SIG-M5 treated with dmso at 0.1 percent for 504 hours (cell line): ENCODE results near the gene XPR1.
"Not testable (repeated sequence)": the region's sequence is repeated elsewhere in the genome, so short reads cannot be mapped to it uniquely, and the experiment has no call there.

ENCODE experiments used
- DNase-seq: peaks from one replicate; lab custom pipeline; 2025; ENCODE audit not compliant: unreplicated experiment; lab: John Stamatoyannopoulos, UW

XPR1 gene

GRCh38 chr1:180711260-180711659 is 79.4 kb downstream of the XPR1 start:
- DNase-seq: not testable (repeated sequence)

GRCh38 chr1:180720753-180721152 is 88.9 kb downstream of the XPR1 start:
- no peak for DNase-seq

GRCh38 chr1:180722586-180722985 is 90.8 kb downstream of the XPR1 start:
- DNase-seq: no peak

- DNase-seq: no peak
These were observed 92.2 kb downstream of the XPR1 start for GRCh38 chr1:180724055-180724454.

- DNase-seq: not testable (repeated sequence)
These were observed 94.2 kb downstream of the XPR1 start for GRCh38 chr1:180726024-180726423.

GRCh38 chr1:180727751-180728150 is 95.9 kb downstream of the XPR1 start:
- DNase-seq: not testable (repeated sequence)

- DNase-seq: no peak
These were observed 96.8 kb downstream of the XPR1 start for GRCh38 chr1:180728472-180729106.

- no peak for DNase-seq
These were observed 99.3 kb downstream of the XPR1 start for GRCh38 chr1:180731131-180731530.

- DNase-seq: no peak
These were observed 101.0 kb downstream of the XPR1 start for GRCh38 chr1:180732866-180733265.

GRCh38 chr1:180734366-180734765 is 102.5 kb downstream of the XPR1 start:
- no peak for DNase-seq

- DNase-seq: no peak
These were observed 110.8 kb downstream of the XPR1 start for GRCh38 chr1:180742663-180743062.

- no peak for DNase-seq
These were observed 112.0 kb downstream of the XPR1 start for GRCh38 chr1:180743868-180744267.

- no peak for DNase-seq
These were observed 113.3 kb downstream of the XPR1 start for GRCh38 chr1:180745098-180745497.

GRCh38 chr1:180751921-180752320 is 120.1 kb downstream of the XPR1 start:
- no peak for DNase-seq

- no peak for DNase-seq
These were observed 122.6 kb downstream of the XPR1 start for GRCh38 chr1:180754453-180754852.

- DNase-seq: no peak
These were observed 125.8 kb downstream of the XPR1 start for GRCh38 chr1:180757657-180758056.

- no peak for DNase-seq
These were observed 131.0 kb downstream of the XPR1 start for GRCh38 chr1:180762796-180763195.

- no peak for DNase-seq
These were observed 133.3 kb downstream of the XPR1 start for GRCh38 chr1:180765151-180765550.

GRCh38 chr1:180769889-180770288 is 138.1 kb downstream of the XPR1 start:
- no peak for DNase-seq

- no peak for DNase-seq
These were observed 141.5 kb downstream of the XPR1 start for GRCh38 chr1:180773210-180773865.

- no peak for DNase-seq
These were observed 144.0 kb downstream of the XPR1 start for GRCh38 chr1:180775801-180776200.

GRCh38 chr1:180777072-180777689 is 145.4 kb downstream of the XPR1 start:
- no peak for DNase-seq
